GM21423 (cell line): ENCODE measurements around the gene CARD18.

Experiments
- ATAC-seq: cut with Tn5 transposase; IDR thresholded peaks from one replicate; pipeline ENCODE4 v1.9.1; 2021; ENCODE audit warnings: mild to moderate bottlenecking, moderate library complexity; ENCODE audit not compliant: unreplicated experiment

CARD18 gene, protein sequence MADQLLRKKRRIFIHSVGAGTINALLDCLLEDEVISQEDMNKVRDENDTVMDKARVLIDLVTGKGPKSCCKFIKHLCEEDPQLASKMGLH

DNA sequence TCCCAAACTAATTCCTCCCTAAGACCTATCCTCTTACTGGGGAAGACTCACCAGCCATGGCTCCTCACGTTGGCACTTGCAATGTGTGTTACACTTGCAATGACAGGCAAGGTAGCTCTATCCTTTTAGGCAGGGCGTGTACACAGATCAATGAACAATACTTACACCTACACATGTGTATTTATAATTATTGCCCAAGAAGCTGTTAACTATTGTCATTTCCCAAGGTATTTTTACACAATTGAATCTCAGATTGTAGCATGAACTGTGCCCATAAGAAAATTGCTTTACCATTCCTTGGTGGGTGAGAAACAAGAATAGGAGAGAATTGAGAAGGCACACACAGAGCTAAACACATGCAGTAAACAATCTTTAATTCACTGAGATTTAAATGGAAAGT lies at the start of gene CARD18:
Gene CARD18 (minus strand): TSS at position 101 of the 400 bp plus-strand sequence. CDS start 43 bp downstream, at position 58.
- no peak for ATAC-seq

DNA sequence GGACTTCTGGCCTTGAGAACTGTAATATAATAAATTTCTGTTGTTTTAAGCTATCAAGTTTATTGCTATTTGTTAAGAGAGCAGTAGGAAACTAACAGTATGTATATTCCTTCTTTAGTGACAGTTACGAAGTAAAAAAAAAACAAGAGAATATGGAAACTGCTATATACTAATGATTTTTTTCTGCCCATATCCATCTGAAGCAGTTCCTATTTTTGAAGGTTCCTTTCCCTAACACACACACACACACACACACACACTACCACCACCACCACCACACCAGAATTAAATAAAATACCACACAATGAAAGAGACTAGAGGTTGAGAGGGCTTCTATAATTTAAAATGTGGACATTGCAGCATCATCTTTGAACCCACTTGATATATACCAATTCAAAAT lies 44.4 kb upstream of the CARD18 start:
- no peak for ATAC-seq

DNA sequence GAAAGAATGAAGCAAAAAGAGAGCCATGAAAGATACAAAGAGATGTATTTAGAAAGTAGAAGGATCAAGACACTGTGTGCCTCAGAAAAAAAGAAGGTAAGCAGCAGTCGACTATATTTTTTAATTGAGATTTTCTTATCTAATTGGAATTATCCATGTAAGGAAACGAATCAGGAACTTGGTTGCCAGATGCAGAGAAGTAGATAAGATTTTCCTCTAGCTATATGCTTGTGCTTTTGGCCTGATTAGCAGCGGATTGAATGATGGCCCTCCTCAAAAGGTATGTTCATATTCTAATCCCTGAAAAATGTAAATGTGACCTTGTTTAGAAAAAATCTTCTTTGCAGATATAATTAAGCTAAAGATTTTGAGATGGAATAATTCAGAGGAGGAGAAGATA lies 43.9 kb upstream of the CARD18 start:
- ATAC-seq = no peak

DNA sequence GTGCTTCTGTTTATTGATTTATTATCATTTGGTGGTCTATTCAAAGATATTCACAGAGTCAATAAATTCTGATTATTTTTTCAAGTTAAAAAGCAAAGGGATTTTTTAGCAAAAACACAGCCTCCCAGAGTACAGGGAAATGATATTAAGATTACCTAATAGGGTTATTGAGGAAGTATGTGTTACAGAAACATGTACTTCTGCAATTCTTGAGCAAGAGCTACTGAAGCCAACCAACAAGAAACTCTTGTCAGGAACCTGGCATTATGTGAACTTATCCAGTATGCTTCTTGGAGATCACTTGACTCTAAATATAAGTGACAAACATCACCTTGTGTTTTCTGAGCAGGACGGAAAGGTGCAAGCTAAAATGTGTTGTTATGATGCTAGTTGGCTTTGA lies 42.0 kb upstream of the CARD18 start:
- ATAC-seq = no peak

DNA sequence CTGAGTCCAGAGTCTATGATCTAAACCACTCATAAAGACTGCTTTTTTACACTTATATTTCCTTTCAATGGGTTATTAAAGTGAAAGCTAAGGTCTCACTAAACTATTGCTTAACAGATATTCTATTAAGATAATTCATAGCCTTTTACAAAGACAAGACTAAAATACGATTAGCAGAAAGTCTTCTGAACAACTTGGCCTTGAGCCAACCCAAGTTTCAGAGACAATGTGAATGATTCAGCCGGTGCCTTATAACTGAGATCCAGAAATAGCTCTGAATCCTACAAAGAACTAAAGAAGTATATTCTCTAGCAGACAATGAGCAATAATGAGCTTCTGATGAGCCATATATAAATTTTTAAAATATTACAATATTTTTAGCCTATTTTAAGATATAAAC lies 41.5 kb upstream of the CARD18 start:
- no peak for ATAC-seq

DNA sequence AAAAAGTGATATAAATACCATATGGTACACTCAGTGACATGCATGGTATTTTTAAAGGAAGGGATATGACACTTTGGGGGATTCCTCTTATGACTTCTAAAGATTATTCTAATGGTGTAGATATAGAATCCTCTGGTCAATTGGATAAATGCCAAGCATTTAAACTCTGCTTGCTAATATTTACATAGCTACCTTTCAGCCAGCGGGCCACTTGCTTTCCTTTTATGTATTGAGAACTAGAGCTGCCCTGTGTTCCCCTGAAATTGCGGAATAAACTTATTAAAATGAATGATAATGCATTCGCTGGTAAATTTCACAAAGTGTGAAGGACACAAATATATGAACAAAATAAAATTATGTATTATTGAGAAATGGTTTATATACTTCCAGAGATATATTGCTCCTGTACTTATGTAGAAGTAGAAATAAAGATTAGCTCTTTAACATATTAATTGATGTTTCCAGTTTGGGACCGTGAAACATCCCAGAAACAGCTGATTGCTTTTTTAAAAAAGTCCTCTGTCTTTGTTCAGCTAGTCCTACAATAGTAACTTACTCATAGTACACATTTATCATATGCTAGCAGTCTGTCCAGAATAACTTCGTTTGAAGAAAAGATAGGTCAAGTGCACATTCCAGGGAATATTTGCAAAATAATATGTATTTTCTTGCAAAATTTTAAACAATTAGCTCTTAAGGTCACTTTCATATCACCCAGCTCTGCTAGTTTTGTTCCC lies 40.1 kb upstream of the CARD18 start:
- no peak for ATAC-seq

DNA sequence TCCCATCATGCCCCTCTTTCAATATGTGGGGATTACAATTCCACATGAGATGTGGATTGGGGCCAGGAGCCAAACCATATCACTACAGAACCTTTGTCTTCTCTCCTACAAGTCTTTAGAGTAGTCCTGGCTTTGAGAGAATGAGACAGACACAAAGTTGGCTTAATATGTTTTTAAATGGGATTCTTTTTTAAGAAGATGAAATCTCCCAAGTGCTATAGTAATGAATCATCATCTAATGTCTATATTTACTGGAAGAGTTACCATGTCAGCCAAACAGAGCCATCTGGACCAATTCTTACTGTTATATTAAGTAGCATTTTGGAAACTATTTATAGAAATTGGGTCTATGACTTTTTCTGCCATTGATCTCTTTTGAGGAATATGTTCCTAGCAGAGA lies 38.1 kb upstream of the CARD18 start:
- no peak for ATAC-seq

DNA sequence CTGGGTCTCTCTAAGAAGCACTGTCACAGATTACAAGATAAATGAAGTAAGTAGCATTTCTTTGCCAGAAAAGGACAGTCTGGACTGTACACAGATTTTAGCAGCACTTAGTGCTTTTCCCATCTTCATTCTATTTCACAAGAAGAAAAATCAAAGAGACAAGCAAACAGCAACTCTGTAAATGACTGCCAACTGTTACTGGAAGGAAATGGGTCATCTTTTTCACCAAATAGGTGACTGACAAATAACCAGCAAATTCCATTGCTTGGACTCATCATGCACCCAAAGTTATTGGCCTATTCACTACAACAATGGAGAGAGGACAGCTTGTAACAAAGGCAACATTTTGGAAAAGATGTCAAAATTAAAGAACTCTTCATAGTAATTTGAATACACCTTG lies 28.9 kb upstream of the CARD18 start:
- no peak for ATAC-seq

DNA sequence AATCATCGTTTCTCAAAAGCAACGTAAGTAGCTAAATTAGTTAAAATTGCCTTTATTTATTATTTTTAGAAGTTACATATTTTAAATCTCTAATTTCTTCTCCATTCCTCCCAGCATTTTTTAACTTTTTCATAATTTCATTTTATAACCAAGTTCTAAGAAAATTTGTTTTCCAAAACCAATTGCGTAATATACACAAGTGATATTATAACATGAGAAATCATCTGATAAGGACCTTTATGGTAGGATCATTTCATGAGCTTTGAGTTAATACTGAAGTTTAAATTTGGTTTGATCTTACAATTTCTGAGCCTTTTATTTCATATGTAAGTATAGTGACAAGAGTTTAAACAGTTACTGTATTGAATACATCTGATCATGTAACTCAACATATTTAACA lies 27.7 kb upstream of the CARD18 start:
- ATAC-seq = no peak

DNA sequence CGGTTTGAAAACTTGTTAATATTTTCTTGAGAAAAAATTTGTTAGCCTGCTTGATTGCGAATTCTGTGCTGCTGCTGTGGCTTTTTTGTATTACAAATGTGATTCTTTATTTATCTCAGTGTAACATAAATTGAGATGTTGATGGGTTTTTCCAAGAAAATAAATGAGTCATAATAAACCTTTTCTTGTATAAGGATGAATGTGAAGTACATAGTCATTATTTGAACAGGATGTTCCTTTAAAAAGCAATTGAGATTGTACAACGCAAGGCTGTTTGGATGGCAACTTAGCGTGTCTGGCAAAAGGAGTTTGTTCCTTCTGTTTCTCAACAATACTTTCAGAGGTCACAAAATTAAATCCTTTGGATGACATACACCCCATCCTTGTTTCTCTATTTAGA lies 24.6 kb upstream of the CARD18 start:
- no peak for ATAC-seq

DNA sequence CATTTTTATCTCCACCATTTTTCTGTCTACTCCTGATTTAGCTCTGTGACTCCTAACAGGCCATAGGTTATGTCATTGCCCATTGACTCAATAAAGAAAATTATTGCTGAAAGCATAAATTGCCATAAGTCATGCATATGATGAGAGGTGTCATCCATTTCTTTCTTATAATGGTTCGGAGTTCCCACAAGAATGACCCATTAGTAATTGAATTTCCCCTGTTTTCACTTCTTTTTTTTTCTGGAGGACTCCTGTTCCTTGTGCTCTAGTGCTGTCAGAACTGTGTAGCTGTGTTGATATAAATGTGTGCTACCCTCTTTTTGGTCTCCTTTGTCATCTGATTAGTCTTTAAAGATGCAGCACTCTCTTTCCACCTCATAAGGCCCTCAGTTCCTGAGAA lies 22.9 kb upstream of the CARD18 start:
- no peak for ATAC-seq

DNA sequence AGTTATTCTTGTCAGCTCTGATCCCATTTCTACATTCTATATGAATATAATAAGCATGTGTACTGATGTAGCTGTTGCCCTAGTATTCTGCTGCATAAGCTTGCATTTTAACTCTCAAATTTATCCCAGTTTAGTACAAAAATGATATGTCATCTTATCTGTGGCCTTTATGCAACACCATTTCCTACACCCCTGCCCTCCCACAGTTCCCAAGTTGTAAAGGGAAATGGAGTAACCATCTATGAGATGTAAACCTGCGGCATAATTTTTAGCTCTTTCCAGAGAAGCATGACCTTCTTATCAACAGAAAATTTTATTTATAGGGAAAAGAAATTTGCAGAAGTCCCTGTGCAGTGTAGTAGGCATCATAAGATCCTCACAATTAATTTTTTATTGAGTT lies 18.9 kb upstream of the CARD18 start:
- no peak for ATAC-seq

DNA sequence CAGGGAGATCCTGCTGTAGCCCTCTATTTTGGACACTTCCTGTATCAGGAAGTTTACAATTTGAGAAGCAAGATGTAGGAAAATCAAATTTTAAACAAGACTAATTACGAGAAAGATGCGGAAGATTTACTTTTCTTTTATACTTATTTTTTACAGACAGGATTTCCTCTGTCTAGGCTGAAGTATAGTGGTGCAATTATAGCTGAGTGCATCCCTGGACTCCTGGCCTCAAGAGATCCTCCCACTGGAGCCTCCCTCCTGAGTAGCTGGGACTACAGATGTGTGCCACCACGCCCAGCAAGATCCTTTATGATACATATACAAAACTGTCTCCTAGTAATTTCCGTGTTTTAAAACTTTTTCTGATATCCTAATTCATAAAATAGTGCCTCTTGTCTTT lies 17.2 kb upstream of the CARD18 start:
- no peak for ATAC-seq

DNA sequence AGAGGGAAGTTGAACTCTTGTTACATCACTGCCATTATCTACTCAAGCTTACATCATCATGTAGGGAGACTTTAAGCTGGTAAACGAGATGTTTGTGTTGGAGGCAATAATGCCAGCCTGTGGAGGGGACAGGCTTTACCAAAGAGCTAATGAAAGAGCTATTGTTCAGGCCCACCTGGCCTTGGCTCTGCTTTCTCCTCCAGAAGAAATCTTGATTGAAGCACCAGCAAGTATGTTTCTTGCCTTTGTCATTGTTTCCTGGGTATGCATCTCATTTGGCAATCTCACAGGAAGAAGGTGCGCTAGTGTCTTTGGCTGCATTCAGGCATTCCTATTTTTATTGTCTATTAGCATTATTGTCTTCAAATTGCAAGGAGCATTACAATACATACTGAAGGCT lies 16.7 kb upstream of the CARD18 start:
- ATAC-seq = no peak

DNA sequence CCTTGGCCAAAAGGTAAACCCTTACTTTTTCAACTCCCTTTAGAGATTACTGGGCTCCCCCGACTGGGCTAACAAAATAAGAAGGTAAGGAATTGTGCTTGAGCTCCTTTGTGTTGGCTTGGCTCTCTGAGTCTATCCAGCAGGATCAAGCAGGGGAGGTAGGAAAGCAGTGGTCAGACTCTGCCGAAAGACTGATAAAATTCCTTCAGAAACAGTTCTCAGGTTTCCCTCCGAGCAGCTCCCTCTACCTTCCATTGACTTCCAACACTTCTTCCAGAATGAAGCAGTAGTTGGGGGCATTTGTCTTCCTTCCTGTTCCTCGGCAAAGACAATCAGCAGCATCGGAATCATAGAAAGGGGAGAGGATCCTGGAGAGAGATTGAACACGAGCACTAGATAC lies 16.1 kb upstream of the CARD18 start:
- no peak for ATAC-seq

DNA sequence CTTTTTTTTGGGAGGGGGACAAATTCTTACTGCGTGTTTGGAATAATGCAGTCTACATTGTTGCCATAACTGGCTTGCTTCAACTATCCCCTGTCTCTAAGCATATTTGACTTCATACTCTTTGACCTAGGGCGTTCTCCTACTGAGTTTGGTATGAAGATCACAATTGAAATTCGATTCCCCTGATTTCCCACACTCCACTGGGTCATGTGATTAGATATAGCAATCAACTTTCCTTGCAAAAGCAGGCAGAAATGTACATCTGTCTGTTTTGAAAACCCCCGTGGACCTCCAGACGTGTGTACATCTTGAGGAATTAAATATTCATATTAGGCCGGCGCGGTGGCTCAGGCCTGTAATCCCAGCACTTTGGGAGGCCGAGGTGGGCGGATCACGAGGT lies 13.8 kb upstream of the CARD18 start:
- ATAC-seq = no peak

DNA sequence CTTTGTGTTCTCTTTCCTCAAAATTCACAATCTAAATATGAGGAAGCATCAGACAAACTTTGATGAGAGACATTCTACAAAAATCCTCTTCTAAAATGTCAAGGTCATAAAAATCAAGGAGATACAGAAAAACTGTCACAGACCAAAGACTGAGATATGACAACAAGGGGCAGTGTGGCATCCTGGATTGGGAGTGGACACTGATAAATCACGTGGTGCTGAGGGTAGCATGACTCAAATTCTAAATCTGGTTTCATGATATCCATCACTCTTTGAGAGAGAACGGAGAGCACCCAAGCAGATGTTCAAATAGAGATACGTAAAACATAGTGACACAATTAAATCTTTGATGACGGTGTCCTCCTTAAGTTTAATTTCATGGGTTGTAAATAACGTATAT lies 13.0 kb upstream of the CARD18 start:
- no peak for ATAC-seq

DNA sequence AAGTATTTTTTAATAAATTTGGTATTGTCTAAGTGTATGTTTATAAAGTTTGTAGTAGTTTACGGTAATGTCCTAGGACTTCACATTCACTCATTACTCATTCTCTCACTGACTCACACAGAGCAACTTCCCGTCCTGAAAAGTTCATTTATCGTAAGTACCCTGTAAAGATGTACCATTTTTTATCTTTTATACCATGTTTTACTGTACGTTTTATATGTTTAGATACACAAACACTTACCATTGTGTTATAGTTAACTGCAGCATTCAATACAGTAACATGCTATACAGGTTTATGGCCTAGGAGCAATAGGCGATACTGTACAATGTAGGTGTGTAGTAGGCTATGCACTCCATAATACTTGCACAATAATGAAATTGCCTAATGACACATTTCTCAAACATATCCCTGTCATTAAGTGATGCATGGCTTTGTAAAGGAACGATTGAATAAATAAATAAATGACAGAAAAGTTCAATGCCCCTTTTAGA lies 12.5 kb upstream of the CARD18 start:
- ATAC-seq = no peak

DNA sequence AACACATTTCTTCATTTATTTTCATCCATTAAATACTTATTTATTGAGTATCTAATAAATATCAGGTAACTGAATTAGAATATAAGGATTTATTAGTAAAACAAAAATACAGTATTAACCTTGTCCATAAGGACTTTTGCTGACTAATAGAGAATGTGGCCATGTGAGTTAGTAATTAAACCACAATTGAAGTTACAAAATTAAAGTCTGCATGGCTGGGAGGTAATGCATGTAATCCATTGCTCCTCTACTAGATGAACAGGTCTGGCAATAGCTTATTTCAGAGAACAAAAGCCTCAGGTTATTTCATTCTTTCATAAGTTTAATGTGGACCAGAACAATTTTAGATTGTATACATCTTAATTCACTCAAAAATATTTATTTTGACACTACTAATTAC lies 9.9 kb upstream of the CARD18 start:
- ATAC-seq = no peak

DNA sequence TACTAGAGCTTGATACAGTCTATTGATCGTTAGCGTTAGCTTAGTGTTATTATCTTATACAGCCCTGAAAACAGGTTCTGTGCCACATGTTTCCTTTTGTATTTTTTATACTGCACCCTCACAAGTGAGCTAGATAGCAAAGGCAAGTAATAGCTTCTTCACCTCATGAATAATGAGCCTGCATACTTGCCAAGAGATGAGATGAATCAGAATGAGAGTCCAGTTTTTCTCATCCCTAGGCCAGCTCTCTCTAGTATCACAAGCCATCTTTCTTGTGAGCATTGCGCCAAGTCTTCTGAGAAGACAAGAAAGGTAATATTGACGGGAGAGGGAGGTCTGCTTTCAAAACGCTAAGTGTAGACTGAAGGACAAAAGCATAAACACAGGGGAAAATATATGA lies 8.7 kb upstream of the CARD18 start:
- no peak for ATAC-seq

DNA sequence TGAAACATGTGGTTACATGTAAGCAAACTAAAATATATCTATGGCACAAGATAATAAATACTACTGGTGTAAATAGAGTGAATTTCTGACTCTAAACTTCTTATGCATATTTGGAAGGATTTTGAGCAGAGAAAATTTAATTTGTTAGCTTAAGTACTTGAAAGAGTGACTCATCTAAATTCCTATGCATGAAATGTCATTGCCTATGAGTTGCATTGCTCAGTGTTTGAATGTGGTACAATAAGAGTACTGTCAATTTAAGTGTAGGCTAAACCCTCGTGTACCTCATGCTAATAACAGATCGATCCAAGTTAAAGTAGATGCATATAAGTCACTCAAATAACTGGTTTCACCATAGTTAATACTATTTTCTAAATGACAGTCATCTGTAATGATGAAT lies 5.3 kb upstream of the CARD18 start:
- no peak for ATAC-seq

DNA sequence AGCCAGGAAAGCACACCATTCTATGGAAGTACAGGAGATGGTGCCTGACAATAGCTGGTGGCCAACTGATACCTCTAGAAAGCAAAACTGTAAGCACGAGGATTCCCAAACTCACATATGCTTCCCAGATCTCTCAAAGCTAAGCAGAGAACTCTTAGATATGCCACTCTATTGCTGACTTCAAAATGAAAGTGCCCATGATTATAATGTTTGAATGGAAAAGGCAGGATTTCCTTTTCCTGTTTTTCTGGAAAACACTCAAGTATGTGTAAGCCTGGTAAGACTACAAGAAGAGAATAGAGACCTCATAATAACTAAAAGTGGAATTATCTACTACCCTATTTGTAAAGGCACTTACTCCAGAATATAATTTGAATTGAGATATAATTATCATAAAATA lies 2.6 kb upstream of the CARD18 start:
- ATAC-seq = no peak

DNA sequence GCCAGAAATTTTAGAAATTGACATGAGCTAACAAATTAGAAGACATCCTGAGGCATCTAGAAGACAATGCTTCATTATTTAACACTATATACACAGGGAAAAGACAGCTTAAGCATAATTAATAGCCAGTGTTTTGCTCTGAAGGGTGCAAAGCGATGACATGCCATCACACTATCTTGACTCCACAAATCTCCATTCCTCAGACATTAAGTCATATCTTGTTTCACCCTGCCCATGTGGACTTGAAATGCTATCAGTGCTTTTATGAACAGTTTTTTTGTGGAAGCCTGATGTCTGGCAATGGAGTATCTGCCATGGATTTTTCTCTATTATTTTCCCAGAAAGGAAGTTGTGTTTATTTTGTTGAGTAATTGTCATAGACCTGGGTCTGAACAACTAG lies 2.3 kb downstream of the CARD18 start:
- no peak for ATAC-seq
